Spleen (tissue), 7 donors: ENCODE results near the gene PARVA.

ENCODE experiments used
- POLR2AphosphoS5 ChIP-seq, 3 donors: sonication (generic); formaldehyde crosslinking; IDR thresholded peaks; one replicate each; pipeline ENCODE4 v1.5.1; 2017; ENCODE audit warnings: antibody characterized with exemption in 3 of 3
- TF ChIP-seq, protein P1 (sequence below), 11 experiments: fragments of 200-600 bp in 7 of 11; fragments of 450-650 bp in 4 of 11; sonication (generic) in 4 of 11; IDR thresholded peaks in 8 of 11; conservative IDR thresholded peaks in 3 of 11; 1 replicate in 7 of 11; 2 replicates in 4 of 11; pipeline versions ENCODE4 v1.4.0 to v1.8.0; 2016 to 2021; ENCODE audit warnings: antibody characterized with exemption in 11 of 11, inconsistent platforms in 4 of 11, mild to moderate bottlenecking in 1 of 11
- donor health status: DM: no; HTN: no; CAD: no; lungs with moderate emphysema.
- donor health status: DM: no; HTN: no; CAD: no.
- donor health status: DM: no; HTN: no; CAD: no.

DNA sequence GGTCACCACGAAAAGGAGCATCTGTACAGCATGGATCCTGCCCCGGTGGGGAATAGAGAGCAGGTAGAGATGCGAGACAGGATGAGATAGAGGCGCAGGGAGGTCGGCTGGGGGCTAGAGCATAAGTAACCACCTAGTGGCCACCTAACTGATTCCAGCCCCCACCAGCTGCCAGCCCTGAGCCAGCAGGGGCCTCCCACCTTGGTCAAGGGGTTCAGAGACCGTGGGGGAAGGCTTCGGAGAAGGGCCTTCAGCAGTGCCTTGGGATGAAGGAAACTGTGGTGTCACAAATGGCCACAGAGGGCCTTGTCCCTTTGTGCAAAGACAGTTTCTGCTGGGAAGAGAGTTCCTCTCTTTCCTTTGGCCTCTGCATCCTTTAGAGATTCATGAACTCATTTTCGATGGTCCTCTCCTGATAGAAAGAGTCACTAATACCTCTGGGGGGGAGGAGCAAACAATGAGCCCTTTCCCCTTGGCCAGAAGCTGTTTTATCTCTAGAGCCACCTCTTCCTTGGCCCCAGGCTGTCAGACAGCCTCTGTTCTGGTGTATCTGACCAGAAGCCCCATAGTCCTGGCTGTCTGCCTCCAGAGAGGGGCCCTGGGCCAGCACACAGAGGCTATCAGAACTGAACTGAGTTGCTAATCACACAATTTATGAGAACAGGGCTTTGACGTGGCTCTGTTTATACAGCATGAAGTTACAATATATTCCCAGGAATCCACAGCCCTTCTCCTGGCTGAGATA is 146.0 kb downstream of the PARVA start:
- TF ChIP-seq, protein P1, sequence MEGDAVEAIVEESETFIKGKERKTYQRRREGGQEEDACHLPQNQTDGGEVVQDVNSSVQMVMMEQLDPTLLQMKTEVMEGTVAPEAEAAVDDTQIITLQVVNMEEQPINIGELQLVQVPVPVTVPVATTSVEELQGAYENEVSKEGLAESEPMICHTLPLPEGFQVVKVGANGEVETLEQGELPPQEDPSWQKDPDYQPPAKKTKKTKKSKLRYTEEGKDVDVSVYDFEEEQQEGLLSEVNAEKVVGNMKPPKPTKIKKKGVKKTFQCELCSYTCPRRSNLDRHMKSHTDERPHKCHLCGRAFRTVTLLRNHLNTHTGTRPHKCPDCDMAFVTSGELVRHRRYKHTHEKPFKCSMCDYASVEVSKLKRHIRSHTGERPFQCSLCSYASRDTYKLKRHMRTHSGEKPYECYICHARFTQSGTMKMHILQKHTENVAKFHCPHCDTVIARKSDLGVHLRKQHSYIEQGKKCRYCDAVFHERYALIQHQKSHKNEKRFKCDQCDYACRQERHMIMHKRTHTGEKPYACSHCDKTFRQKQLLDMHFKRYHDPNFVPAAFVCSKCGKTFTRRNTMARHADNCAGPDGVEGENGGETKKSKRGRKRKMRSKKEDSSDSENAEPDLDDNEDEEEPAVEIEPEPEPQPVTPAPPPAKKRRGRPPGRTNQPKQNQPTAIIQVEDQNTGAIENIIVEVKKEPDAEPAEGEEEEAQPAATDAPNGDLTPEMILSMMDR (IDR thresholded peaks at IDR 0.05 in 8 of 11, conservative IDR thresholded peaks at IDR 0.05 in 3 of 11): no peak
- TF ChIP-seq POLR2AphosphoS5 (IDR thresholded peaks at IDR 0.05): no peak
